ENCODE measurements around the gene GTPBP3.

Gene GTPBP3

GRCh38 chr19:17296976-17297375, 40.4 kb upstream of the GTPBP3 start:
- DNase-seq (ENCODE audit: low read depth, low spot score), result no peak
- H3K27ac ChIP-seq, result no peak overlapping the region
- H3K4me3 ChIP-seq, result no peak overlapping the region
- TF ChIP-seq POLR2AphosphoS5 (IDR thresholded peaks at IDR 0.05; ENCODE audit: borderline replicate concordance, low read depth, low read length), result no peak
- TF ChIP-seq FOXP2 (optimal IDR thresholded peaks at IDR 0.05; ENCODE audit: control extremely low read depth, extremely low read length, insufficient read depth), result no peak
- no peak for TF ChIP-seq EZH2 (IDR thresholded peaks at IDR 0.05)
- H3K9ac ChIP-seq (ENCODE audit: insufficient read length), result no peak overlapping the region
- peaks cover 11% of the 10 kb centered on the region for H3K36me3 ChIP-seq (ENCODE audit: insufficient read depth, low read length)
- 0 out of 2 replicates have a peak, but pooled peaks cover 4% of the 10 kb centered on the region for H3K9me3 ChIP-seq (ENCODE audit: low read depth, low read length)

- H3K36me3 ChIP-seq (ENCODE audit: insufficient read depth, low read length), result peaks cover 11% of the 10 kb centered on the region
- H3K27ac ChIP-seq, result no peak overlapping the region
- H3K9me3 ChIP-seq (ENCODE audit: low read depth, low read length), result 0 out of 2 replicates have a peak, but pooled peaks cover 4% of the 10 kb centered on the region
- no peak overlapping the region for H3K4me3 ChIP-seq
- TF ChIP-seq POLR2AphosphoS5 (IDR thresholded peaks at IDR 0.05; ENCODE audit: borderline replicate concordance, low read depth, low read length) (no peak), EZH2 (IDR thresholded peaks at IDR 0.05) (no peak), FOXP2 (optimal IDR thresholded peaks at IDR 0.05; ENCODE audit: control extremely low read depth, extremely low read length, insufficient read depth) (no peak)
- no peak overlapping the region for H3K9ac ChIP-seq (ENCODE audit: insufficient read length)
- DNase-seq (ENCODE audit: low read depth, low spot score), result no peak
Observed at GRCh38 chr19:17300992-17301619, 36.2 kb upstream of the GTPBP3 start.

GRCh38 chr19:17302391-17303166, 34.8 kb upstream of the GTPBP3 start:
- peak overlapping the region; percentile 83 for H3K9ac ChIP-seq (ENCODE audit: insufficient read length)
- no peak for TF ChIP-seq EZH2 (IDR thresholded peaks at IDR 0.05)
- no peak for TF ChIP-seq FOXP2 (optimal IDR thresholded peaks at IDR 0.05; ENCODE audit: control extremely low read depth, extremely low read length, insufficient read depth)
- TF ChIP-seq POLR2AphosphoS5 (IDR thresholded peaks at IDR 0.05; ENCODE audit: borderline replicate concordance, low read depth, low read length), result no peak
- H3K9me3 ChIP-seq (ENCODE audit: low read depth, low read length), result 0 out of 2 replicates have a peak, but pooled peaks cover 4% of the 10 kb centered on the region
- H3K4me3 ChIP-seq, result peak overlapping the region; percentile 95
- H3K27ac ChIP-seq, result no peak overlapping the region
- no peak for DNase-seq (ENCODE audit: low read depth, low spot score)
- H3K36me3 ChIP-seq (ENCODE audit: insufficient read depth, low read length), result peaks cover 11% of the 10 kb centered on the region

- H3K27ac ChIP-seq, result no peak within 1 kb of the TSS
- TF ChIP-seq EZH2 (IDR thresholded peaks at IDR 0.05) (no peak), FOXP2 (optimal IDR thresholded peaks at IDR 0.05; ENCODE audit: control extremely low read depth, extremely low read length, insufficient read depth) (no peak), POLR2AphosphoS5 (IDR thresholded peaks at IDR 0.05; ENCODE audit: borderline replicate concordance, low read depth, low read length) (peak; percentile 40; the same call in 1 of the 2 replicates)
- peak within 1 kb of the TSS; percentile 83 for H3K9ac ChIP-seq (ENCODE audit: insufficient read length)
Observed at GRCh38 chr19:17303167-17303939, 34.0 kb upstream of the GTPBP3 start, which contains the start of gene ABHD8. Gene ABHD8, minus strand, starts transcription at chr19:17303425. Its CDS starts 1,809 bp downstream, at chr19:17301616.

GRCh38 chr19:17303940-17304267, 33.4 kb upstream of the GTPBP3 start:
- TF ChIP-seq FOXP2 (optimal IDR thresholded peaks at IDR 0.05; ENCODE audit: control extremely low read depth, extremely low read length, insufficient read depth) (no peak), EZH2 (IDR thresholded peaks at IDR 0.05) (no peak), POLR2AphosphoS5 (IDR thresholded peaks at IDR 0.05; ENCODE audit: borderline replicate concordance, low read depth, low read length) (no peak)
- Histone ChIP-seq H3K36me3 (ENCODE audit: insufficient read depth, low read length) (peaks cover 2% of the 10 kb centered on the region; the same call in 1 of the 2 replicates), H3K27ac (no peak overlapping the region), H3K9me3 (ENCODE audit: low read depth, low read length) (no peaks in the 10 kb centered on the region), H3K4me3 (peak overlapping the region; percentile 95), H3K9ac (ENCODE audit: insufficient read length) (no peak overlapping the region)
- no peak for DNase-seq (ENCODE audit: low read depth, low spot score)

More at GRCh38 chr19:17303167-17303939, 34.0 kb upstream of the GTPBP3 start, which contains the start of gene ABHD8:
- peaks cover 7% of the 10 kb centered on the region for H3K36me3 ChIP-seq (ENCODE audit: insufficient read depth, low read length)
- peak within 1 kb of the TSS; percentile 95 for H3K4me3 ChIP-seq
- H3K9me3 ChIP-seq (ENCODE audit: low read depth, low read length), result 0 out of 2 replicates have a peak, but pooled peaks cover under 1% of the 10 kb centered on the region
- peak; percentile 57 for DNase-seq (ENCODE audit: low read depth, low spot score)

GRCh38 chr19:17304386-17305215, 32.8 kb upstream of the GTPBP3 start:
- no peak for DNase-seq (ENCODE audit: low read depth, low spot score)
- TF ChIP-seq POLR2AphosphoS5 (IDR thresholded peaks at IDR 0.05; ENCODE audit: borderline replicate concordance, low read depth, low read length) (no peak), EZH2 (IDR thresholded peaks at IDR 0.05) (no peak), FOXP2 (optimal IDR thresholded peaks at IDR 0.05; ENCODE audit: control extremely low read depth, extremely low read length, insufficient read depth) (no peak)
- Histone ChIP-seq H3K9ac (ENCODE audit: insufficient read length) (no peak overlapping the region), H3K4me3 (peak overlapping the region; percentile 95), H3K9me3 (ENCODE audit: low read depth, low read length) (no peaks in the 10 kb centered on the region), H3K27ac (peak overlapping the region; percentile 30; the same call in 1 of the 2 replicates), H3K36me3 (ENCODE audit: insufficient read depth, low read length) (no peaks in the 10 kb centered on the region)

GRCh38 chr19:17305216-17305516, 32.2 kb upstream of the GTPBP3 start:
- Histone ChIP-seq H3K9me3 (ENCODE audit: low read depth, low read length) (no peaks in the 10 kb centered on the region), H3K4me3 (peak overlapping the region; percentile 95), H3K27ac (peak overlapping the region; percentile 30; the same call in 1 of the 2 replicates), H3K9ac (ENCODE audit: insufficient read length) (no peak overlapping the region), H3K36me3 (ENCODE audit: insufficient read depth, low read length) (no peaks in the 10 kb centered on the region)
- DNase-seq (ENCODE audit: low read depth, low spot score), result no peak
- no peak for TF ChIP-seq EZH2 (IDR thresholded peaks at IDR 0.05)
- no peak for TF ChIP-seq FOXP2 (optimal IDR thresholded peaks at IDR 0.05; ENCODE audit: control extremely low read depth, extremely low read length, insufficient read depth)
- no peak for TF ChIP-seq POLR2AphosphoS5 (IDR thresholded peaks at IDR 0.05; ENCODE audit: borderline replicate concordance, low read depth, low read length)
